B cell (primary cell): ENCODE data around the gene CACNA2D3. TPM values are rescaled to one million over a fixed set of nuclear protein-coding genes. Genes with fewer than 3 reads are reported as not detected.

Experiments used
- ATAC-seq: fragments of 200-7000 bp; cut with Tn5 transposase; one replicate; pipeline ENCODE4 v1.10.0; 2021; ENCODE audit warnings: low read depth, mild to moderate bottlenecking, moderate number of reproducible peaks, moderate library complexity
- CTCF ChIA-PET: fragments of 350-600 bp; sonication (Branson Sonifier 250); formaldehyde crosslinking; loops from one replicate; lab custom pipeline; 2021; ENCODE audit warnings: antibody characterized with exemption, inconsistent platforms; lab: Charles Lee
- POLR2A ChIA-PET: fragments of 350-600 bp; sonication (Branson Sonifier 250); formaldehyde crosslinking; loops from one replicate; lab custom pipeline; 2021; ENCODE audit warnings: antibody characterized with exemption; lab: Charles Lee
- DNase-seq: peaks from one replicate; pipeline ENCODE4 v3.0.0; 2013
- H2AFZ ChIP-seq: 2 replicates; pipeline ENCODE4 v1.6.1; 2012; ENCODE audit warnings: mild to moderate bottlenecking, low read depth, low read length; ENCODE audit not compliant: insufficient read depth, poor library complexity, severe bottlenecking
- H3K27ac ChIP-seq, 2 donors: 1 replicate in 1 of 2; 2 replicates in 1 of 2; pipeline ENCODE4 v1.5.1; 2012 to 2013; ENCODE audit warnings: low read length in 2 of 2, mild to moderate bottlenecking in 2 of 2, moderate library complexity in 1 of 2
- H3K27me3 ChIP-seq, 4 experiments: fragments of 200-600 bp in 1 of 4; sonication (generic) in 1 of 4; replicated peaks in 1 of 4; 1 replicate in 2 of 4; 2 replicates in 2 of 4; pipeline versions ENCODE4 v1.6.1 to v1.7.0; 2013 to 2016; ENCODE audit warnings: low read length in 3 of 4, mild to moderate bottlenecking in 2 of 4, mixed read lengths in 1 of 4, moderate library complexity in 1 of 4; ENCODE audit not compliant: insufficient read depth in 4 of 4, control insufficient read depth in 3 of 4; ENCODE audit errors: control extremely low read depth in 1 of 4
- H3K36me3 ChIP-seq, 2 experiments: replicated peaks in 1 of 2; 1 replicate in 1 of 2; 2 replicates in 1 of 2; pipeline versions ENCODE4 v1.6.1 to v1.7.1; 2013; ENCODE audit warnings: low read length in 1 of 2; ENCODE audit not compliant: insufficient read depth in 2 of 2, control insufficient read depth in 1 of 2; ENCODE audit errors: control extremely low read depth in 1 of 2, extremely low read depth in 1 of 2
- H3K4me1 ChIP-seq, 2 donors: fragments of 200-600 bp in 1 of 2; sonication (generic) in 1 of 2; 1 replicate in 1 of 2; 2 replicates in 1 of 2; pipeline versions ENCODE4 v1.5.1 to v1.6.1; 2013 to 2017; ENCODE audit warnings: low read length in 2 of 2; ENCODE audit not compliant: control insufficient read depth in 2 of 2, insufficient read depth in 2 of 2
- H3K4me2 ChIP-seq: replicated peaks from 2 replicates; pipeline ENCODE3; 2012; ENCODE audit warnings: mild to moderate bottlenecking, low read depth, low read length; ENCODE audit not compliant: poor library complexity, severe bottlenecking
- H3K4me3 ChIP-seq, 5 experiments: fragments of 200-600 bp in 1 of 5; sonication (generic) in 1 of 5; 1 replicate in 3 of 5; 2 replicates in 2 of 5; pipeline versions ENCODE4 v1.5.1 to v1.7.0; 2011 to 2016; ENCODE audit warnings: low read length in 4 of 5, mild to moderate bottlenecking in 4 of 5, low read depth in 2 of 5, control low read depth in 1 of 5, moderate library complexity in 1 of 5; ENCODE audit not compliant: insufficient read depth in 1 of 5; ENCODE audit errors: control extremely low read depth in 1 of 5, extremely low read depth in 1 of 5
- H3K79me2 ChIP-seq: fragments of 200-600 bp; sonication (generic); one replicate; pipeline ENCODE4 v1.6.0; 2016; ENCODE audit warnings: low read length; ENCODE audit not compliant: control insufficient read depth, insufficient read depth
- H3K9ac ChIP-seq: fragments of 200-600 bp; sonication (generic); 2 replicates; pipeline ENCODE4 v1.6.1; 2017; ENCODE audit warnings: mild to moderate bottlenecking, low read length, moderate library complexity
- H3K9me3 ChIP-seq, 3 donors: one replicate each; pipeline versions ENCODE4 v1.6.1 to v1.7.1; 2013; ENCODE audit warnings: low read length in 2 of 3; ENCODE audit not compliant: control insufficient read depth in 2 of 3, insufficient read depth in 1 of 3; ENCODE audit errors: control extremely low read depth in 1 of 3
- H4K20me1 ChIP-seq: 2 replicates; pipeline ENCODE4 v1.6.0; 2012; ENCODE audit warnings: mild to moderate bottlenecking, low read length; ENCODE audit not compliant: insufficient read depth, control insufficient read depth, poor library complexity, severe bottlenecking
- H3K27ac Mint-ChIP-seq: one replicate; pipeline ENCODE4 v1.8.0; 2021; ENCODE audit warnings: mixed read lengths
- H3K27me3 Mint-ChIP-seq: one replicate; pipeline ENCODE4 v1.8.0; 2021; ENCODE audit warnings: mixed read lengths
- H3K4me1 Mint-ChIP-seq: one replicate; pipeline ENCODE4 v1.8.0; 2021; ENCODE audit warnings: mixed read lengths
- H3K4me3 Mint-ChIP-seq: one replicate; pipeline ENCODE4 v1.8.0; 2021; ENCODE audit warnings: mixed read lengths
- H3K9me3 Mint-ChIP-seq: one replicate; pipeline ENCODE4 v1.8.0; 2022; ENCODE audit warnings: mixed read lengths; ENCODE audit not compliant: insufficient read depth
- EZH2 ChIP-seq: IDR thresholded peaks from 2 replicates; pipeline ENCODE4 v1.6.1; 2012; ENCODE audit warnings: borderline replicate concordance, low read depth, mild to moderate bottlenecking, moderate library complexity, low read length; ENCODE audit not compliant: insufficient read depth, poor library complexity, severe bottlenecking
- WGBS: methylation state at CpG from one replicate; pipeline ENCODE4 v1.1.5; 2013; ENCODE audit warnings: missing lambda C conversion rate; ENCODE audit not compliant: insufficient coverage; 5-methylcytosine and 5-hydroxymethylcytosine counted together
- intact Hi-C: fragments of 100-400 bp; cut with micrococcal nuclease; formaldehyde crosslinking; loops from one replicate; pipeline ENCODE4 v1.10.0; 2022
- polyA plus RNA-seq: library from polyadenylated mRNA; depleted of rRNA; stranded (reverse); fragments of >200 nt; gene quantifications from 2 replicates; pipeline ENCODE4 v1.2.3, GENCODE V29; 2012
- total RNA-seq, 2 donors: library from RNA; stranded (reverse); fragments of 120-200 nt in 1 of 2; gene quantifications; 1 replicate in 1 of 2; 2 replicates in 1 of 2; pipeline versions ENCODE4 v1.2.3 to v1.2.4, GENCODE V29; 2013 to 2022
- TF ChIP-seq, protein P1 (sequence below): fragments of 200-600 bp; IDR thresholded peaks from one replicate; pipeline ENCODE4 v1.8.0; 2022; ENCODE audit warnings: antibody characterized with exemption, mild to moderate bottlenecking

The CACNA2D3 gene
- total and polyA plus RNA-seq, 2 donors (not counting 1 experiment from before 2014, with no cell fraction given), result not detected

DNA sequence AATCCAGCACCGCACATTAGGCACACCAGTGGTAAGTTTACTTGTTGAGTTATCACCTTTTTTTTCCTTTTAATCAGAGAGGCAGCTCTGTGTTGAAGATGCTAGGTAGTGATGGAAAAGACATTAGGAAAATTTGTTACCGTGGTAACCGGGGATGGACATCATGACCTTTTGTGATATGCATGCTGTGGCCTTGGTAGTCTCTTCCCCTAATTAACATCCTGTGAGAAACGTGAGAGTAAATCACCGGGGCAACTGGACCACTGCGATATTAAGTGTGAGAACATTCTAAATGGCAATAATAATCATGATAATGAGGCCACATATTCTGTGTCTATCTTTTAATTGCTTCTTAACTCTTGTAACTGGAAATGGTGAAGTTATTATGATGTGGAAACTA lies 362.0 kb downstream of the CACNA2D3 start:
- Mint-ChIP-seq H3K4me3 (no peak overlapping the region), H3K4me1 (no peaks in the 10 kb centered on the region), H3K9me3 (peaks cover 2% of the 10 kb centered on the region), H3K27me3 (no peaks in the 10 kb centered on the region), H3K27ac (no peak overlapping the region)
- Histone ChIP-seq H3K79me2 (no peaks in the 10 kb centered on the region), H2AFZ (no peak overlapping the region), H3K4me1 (no peaks in the 10 kb centered on the region), H3K4me2 (no peak overlapping the region), H3K36me3 (no peaks in the 10 kb centered on the region), H3K9ac (no peak overlapping the region), H3K27ac (no peak overlapping the region), H4K20me1 (no peaks in the 10 kb centered on the region), H3K4me3 (no peak overlapping the region), H3K27me3 (no peaks in the 10 kb centered on the region), H3K9me3 (peaks cover 0 to 7% (median 0%) of the 10 kb centered on the region in 3 donors)
- ChIA-PET POLR2A (no interaction called here), CTCF (no interaction called here)
- no CpG with 5 or more reads among the region's 6 CpGs for WGBS
- no peak for ATAC-seq
- no peak for DNase-seq
- intact Hi-C loops, result no loop called here
- TF ChIP-seq, protein P1, sequence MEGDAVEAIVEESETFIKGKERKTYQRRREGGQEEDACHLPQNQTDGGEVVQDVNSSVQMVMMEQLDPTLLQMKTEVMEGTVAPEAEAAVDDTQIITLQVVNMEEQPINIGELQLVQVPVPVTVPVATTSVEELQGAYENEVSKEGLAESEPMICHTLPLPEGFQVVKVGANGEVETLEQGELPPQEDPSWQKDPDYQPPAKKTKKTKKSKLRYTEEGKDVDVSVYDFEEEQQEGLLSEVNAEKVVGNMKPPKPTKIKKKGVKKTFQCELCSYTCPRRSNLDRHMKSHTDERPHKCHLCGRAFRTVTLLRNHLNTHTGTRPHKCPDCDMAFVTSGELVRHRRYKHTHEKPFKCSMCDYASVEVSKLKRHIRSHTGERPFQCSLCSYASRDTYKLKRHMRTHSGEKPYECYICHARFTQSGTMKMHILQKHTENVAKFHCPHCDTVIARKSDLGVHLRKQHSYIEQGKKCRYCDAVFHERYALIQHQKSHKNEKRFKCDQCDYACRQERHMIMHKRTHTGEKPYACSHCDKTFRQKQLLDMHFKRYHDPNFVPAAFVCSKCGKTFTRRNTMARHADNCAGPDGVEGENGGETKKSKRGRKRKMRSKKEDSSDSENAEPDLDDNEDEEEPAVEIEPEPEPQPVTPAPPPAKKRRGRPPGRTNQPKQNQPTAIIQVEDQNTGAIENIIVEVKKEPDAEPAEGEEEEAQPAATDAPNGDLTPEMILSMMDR, result no peak
- no peak for TF ChIP-seq EZH2

DNA sequence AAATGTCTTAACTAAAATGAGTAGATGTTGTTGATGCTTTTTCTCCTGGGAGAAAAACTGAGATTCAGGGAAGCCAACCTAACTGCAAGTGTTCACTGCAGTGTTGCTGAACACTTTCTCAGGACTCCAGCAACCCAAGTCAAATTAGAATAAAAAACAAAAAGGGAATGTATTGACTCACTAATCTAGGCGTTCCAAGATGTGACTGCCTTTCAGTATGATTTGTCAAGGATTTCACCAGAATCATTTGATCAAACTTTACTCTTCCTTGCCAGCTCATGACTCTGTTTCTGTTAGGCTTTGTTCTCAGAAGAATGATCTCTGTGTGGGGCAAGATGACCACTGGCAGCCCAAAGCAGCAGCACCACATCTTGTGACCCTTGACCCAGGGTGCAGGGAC lies 364.0 kb downstream of the CACNA2D3 start:
- peaks cover 0 to 7% (median 0%) of the 10 kb centered on the region in 3 donors for H3K9me3 ChIP-seq
- no peaks in the 10 kb centered on the region for H3K79me2 ChIP-seq
- Mint-ChIP-seq H3K27me3 (no peaks in the 10 kb centered on the region), H3K4me1 (no peaks in the 10 kb centered on the region), H3K9me3 (peaks cover 4% of the 10 kb centered on the region), H3K4me3 (no peak overlapping the region), H3K27ac (no peak overlapping the region)
- no peaks in the 10 kb centered on the region for H3K4me1 ChIP-seq
- no peak overlapping the region for H3K4me2 ChIP-seq
- intact Hi-C loops, result no loop called here
- H3K9ac ChIP-seq, result no peak overlapping the region
- H2AFZ ChIP-seq, result no peak overlapping the region
- H3K27me3 ChIP-seq, result no peaks in the 10 kb centered on the region
- WGBS, result no CpG with 5 or more reads among the region's 1 CpG
- CTCF ChIA-PET, result no interaction called here
- DNase-seq, result no peak
- no peaks in the 10 kb centered on the region for H4K20me1 ChIP-seq
- H3K4me3 ChIP-seq, result no peak overlapping the region
- TF ChIP-seq, protein P1, result no peak
- no peak for TF ChIP-seq EZH2
- ATAC-seq, result no peak
- H3K27ac ChIP-seq, result no peak overlapping the region
- no peaks in the 10 kb centered on the region for H3K36me3 ChIP-seq
- POLR2A ChIA-PET, result no interaction called here
